HG03442 (cell line): ENCODE results near the gene UBE3D.
"Not testable (repeated sequence)": the region's sequence is repeated elsewhere in the genome, so short reads cannot be mapped to it uniquely, and the experiment has no call there.

ENCODE experiments used
- ATAC-seq: cut with Tn5 transposase; IDR thresholded peaks from one replicate; pipeline ENCODE4 v1.9.1; 2021; ENCODE audit warnings: mild to moderate bottlenecking, moderate library complexity; ENCODE audit not compliant: unreplicated experiment

The UBE3D gene

DNA sequence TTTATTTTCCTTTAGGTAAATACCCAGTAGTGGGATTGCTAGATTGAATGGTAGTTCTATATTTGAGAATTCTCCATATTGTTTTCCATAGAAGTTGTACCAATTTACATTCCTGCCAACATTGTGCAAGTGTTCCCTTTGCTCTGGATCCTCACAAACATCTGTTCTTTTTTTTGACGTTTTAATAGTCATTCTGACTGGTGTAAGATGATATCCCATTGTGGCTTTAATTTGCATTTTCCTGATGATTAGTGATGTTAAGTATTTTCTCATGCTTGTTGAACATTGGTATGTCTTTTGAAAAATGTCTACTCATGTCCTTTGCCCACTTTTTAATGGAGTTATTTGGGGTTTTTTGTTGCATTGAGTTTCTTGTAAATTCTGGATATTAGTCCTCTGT is 85.6 kb downstream of the UBE3D start:
- no peak for ATAC-seq

DNA sequence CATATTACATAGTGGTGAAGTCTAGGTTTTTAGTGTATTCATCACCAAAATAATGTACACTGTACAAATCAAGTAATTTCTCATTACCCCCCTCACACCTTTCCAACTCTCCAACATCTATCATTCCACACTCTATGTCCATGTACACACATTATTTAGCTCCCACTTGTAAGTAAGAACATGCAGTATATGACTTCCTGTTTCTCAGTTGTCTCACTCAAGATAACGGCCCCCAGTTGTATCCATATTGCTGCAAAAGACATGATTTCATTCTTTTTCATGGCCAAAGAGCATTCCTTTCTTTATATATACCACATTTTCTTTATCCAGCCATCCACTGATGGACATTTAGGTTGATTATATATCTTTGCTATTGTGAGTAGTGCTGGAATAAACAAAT is 86.0 kb downstream of the UBE3D start:
- ATAC-seq, result no peak

DNA sequence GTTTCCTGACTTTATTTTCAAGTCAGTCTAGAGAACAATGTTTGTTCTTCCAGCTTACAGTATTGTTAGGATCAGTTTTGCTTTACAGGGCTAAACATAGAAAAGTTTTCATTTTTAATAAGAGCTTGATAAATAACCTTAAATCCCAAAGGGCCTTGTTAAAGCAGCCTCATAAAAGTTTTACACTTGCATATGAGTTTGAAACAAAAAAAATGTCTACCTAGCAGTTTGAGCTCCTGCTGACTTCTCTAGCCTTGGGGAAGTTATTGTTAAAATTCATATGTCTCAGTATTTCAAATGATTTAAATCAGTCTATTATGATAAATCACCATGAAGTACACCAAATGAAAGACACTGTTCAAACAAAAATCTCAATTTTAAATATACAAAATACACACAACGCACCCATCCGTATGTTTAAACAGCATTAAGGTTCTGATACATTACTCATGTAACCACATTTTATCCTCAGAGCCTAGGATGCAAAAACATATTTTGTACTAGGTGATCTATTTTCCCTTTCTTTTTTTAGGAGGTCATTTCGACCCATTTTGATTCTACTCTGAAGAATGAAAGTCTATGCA is 87.2 kb downstream of the UBE3D start:
- no peak for ATAC-seq

DNA sequence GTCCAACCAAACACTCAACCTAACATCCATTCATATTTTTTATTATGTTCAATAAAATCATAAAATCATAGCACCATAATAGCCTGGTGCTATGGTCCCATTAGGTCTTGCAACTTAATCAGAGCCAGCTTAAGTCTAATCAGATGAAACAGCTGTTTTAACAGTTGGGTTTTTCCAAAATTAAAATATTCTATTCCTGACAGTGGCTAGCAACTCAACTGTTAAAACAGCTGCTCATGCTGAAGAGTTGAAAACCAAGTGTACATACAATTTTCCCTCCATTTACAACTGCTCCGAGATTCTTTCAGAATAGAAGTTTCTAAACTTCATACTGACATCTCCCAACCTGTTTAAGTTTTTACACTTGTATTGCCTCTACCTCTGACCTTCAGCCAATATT is 89.5 kb downstream of the UBE3D start:
- ATAC-seq, result no peak

DNA sequence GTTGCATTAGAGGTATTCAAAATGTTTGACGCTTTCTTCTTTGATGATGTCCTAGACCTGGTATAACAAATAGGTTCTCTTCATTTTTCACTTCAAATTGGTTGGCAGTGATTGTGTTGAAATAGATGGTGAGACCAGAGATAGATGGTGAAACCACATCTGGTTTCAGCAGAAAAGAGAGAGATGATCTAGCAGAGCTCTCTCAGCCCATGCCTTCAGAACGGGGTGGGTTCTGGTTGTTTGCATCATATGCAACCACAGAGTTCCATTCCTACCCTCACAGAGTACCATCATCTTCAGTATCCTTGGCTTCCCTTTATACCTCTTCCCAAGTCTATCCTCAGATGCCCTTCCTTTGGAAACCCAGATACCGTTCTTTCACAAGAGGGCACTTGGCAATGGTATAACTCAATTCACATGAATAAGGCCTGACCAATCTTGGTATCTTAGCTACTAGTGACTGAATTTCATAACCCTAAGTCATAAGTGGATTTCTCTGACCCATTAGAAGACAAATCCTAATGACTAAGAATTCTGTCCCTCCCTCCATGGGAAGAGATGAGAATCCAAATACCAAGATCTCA is 93.7 kb downstream of the UBE3D start:
- ATAC-seq, result no peak

DNA sequence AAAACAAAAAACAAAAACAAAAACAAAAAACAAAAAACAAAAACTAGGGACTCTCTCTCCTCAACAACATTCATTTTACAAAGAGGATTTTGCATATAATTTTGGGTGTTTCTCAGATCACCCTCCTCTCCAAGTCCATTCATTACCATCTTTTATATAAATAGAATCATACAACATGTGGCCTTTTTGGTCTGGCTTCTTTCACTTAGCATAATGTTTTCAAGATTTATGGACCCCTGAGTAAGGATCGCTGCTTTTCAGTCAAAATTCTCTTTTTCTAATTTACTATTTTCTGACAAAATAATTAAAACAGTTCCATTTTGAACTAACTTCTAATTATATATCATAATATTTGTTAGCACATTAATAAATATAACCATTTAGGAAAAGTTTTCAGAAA is 94.8 kb downstream of the UBE3D start:
- ATAC-seq, result no peak

DNA sequence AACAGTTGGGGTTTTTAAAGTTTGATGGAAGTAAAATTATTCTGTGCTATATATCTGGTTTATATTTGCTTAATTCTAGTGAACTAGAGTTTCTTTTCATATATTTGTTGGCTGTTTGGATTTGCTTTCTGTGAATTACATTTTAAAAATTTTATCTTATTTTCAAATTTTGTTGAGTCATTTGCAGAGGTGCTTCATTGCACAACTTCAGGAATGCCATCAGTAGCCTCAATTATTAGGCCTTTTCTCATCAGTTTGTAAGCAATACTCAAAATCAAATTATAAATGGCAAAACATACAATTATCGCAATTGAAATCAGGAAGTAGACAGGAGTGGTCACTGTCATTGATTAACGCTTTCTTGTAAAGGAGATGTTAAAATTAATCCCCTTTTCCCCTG is 96.9 kb downstream of the UBE3D start:
- ATAC-seq, result no peak

DNA sequence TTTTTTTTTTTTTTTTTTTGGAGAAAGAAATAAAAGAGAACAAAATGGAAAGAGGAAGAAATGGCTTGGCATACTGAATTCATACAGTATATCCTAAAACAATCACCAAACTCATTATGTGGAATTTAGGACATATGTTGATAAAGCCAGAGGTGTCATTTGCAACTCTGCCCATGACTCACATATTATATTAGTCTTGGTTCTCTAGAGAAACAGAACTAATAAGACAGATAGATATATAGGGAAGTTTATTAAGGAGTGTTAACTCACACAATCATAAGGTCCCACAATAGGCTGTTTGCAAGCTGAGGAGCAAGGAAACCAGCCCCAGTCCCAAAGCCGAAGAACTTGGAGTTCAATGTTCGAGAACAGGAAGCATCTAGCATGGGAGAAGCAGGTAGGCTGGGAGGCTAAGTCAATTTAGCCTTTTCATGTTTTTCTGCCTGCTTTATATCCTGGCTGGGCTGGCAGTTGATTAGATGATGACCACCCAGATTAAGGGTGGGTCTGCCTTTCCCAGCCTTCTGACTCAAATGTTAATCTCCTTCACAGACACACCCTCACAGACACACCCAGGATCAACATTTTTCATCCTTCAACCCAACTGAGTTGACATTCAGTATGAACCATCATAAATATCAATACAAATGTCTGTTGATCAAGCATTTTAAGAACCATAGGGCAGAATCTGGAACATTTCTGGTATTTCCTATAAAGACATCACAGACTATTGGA is 102.3 kb downstream of the UBE3D start:
- ATAC-seq, result no peak

DNA sequence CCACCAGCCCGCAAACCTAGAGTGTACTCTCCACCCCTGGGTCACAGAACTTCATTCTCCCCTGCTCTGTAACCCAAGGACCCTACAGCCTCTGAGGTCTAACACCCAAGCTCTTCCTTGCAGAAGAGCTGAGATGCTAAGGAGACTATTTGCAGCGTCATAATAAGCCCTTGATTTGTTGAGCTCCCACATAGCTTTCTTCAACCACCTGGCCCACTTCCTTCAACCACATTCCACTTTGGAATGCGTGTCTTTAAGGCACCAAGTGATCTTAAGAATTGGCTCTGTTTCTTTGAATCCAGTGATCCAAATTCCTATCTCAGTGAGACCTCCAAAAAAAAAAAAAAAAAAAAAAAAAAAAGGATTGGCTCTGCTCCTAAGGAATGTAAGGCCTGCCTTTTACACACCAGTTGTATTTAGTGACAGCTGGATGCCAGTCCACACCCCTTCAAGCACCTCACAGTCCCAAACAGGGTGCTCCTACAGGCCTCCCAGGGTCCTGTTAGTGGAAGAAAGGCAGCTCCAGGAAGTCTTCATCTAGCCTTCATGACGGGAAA is 106.2 kb downstream of the UBE3D start:
- no peak for ATAC-seq

DNA sequence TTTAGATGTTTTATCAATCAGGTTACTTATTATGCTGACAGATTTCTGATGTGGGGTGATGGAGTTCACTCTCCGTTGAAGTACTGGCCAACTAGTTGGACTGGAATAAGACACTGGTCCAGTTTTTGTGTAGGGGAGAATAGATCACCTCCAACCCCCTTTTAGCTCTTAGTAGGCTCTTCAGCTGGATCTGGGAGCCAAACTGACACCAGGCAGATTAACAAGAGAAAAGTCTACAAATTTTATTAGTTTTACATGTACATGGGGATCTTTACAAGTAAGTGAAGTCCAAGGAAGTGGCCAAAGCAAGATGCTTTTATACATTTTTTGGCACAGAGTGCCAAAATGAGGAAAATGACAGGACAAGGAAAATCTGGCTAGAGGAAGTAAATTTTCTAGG is 107.1 kb downstream of the UBE3D start:
- no peak for ATAC-seq

DNA sequence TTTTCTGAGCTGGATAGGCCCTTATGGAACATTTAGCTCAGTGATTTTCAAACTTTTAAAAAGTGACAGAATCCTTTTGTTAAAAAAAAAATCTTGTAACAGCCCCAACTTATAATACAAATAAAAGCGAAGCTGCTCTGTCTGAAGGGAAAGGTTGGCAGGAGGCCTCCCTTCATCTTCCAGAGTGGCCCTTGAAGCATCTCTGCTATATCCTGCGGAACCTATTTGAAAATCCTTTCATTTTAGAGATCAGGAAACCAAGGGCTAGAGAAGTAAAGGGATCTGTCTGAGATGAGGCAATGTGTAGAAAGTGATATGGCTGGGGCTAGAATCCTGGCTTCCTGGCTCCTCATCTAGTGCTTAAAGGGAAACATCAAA is 107.8 kb downstream of the UBE3D start:
- ATAC-seq, result no peak

DNA sequence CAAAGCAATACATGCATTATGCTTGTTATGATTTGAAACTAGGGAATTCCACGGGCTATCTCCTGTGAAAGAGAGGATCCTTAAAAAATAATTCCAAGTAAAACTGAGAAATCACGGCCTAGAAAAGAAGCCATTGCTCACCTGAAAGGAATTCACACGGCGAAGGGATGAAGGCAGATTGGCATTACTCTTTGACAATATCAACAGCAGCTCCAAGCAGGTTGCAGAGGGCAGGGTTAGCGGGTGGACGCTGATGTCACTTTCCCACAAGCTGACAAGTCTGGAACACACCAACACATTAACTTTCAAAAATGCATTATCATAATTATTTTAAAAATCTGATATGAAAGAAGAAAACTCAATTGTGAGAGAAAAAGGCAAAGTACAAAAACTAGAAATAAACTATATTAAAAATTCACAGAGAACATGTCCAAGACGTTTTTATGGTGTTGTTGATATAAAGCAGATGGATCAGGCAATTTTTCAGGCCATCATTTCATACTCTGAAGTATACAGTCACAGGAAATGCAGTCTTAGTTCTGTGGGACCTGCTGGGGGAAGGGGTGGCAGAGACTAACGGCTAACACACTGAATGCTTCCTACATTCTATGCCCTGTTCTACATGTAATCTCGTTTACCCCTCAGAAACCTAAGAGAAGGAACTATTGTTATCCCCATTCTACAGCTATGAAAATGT is 108.3 kb downstream of the UBE3D start:
- ATAC-seq, result no peak

DNA sequence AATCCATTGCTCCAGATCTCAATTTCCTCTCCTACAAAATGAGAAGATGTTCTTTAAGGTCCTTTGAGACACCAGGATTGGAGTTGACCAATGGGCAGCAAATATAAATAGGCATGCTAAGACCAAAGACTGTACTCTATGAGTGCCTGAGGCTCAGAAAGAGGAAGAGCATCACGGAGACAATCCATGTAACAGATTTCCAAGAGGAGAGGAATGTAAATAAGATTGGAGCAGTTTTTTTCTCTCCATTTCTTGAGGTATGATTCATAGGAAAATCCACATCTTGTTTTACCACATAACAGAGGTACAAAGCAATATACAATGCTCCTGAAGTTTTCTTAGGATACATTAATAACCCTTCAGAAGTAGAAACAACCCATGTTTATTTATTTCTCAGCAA is 109.8 kb downstream of the UBE3D start:
- ATAC-seq, result no peak

DNA sequence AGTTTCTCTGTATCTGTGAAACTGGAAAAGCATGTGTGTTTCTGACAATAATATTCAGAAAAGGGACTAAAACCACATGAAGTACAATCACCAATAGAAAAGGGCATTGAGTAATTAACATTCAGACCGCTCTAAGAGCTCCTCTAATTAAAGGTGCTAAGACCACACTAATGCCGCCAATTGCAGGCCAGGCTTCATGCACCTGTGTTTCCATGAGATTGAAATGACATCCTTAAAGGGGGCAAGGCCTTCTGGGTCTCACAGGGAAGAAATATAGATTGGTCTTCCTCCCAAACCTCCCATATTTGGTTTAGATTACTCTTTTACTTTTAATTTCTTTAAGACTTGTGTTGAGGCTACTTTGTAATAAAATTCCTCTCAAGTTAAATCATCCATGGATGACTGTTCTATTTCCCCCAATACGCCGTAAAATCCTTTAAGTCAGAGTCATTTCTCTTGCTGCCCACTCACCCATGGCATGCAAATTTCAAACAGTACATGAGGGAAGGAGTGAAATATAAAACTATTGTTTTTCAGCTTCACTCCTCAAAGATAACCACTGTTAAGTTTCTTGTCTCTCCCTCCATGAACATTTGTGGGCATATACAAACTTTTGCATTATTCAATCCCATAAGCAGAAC is 110.6 kb downstream of the UBE3D start:
- ATAC-seq, result peak; percentile 69

DNA sequence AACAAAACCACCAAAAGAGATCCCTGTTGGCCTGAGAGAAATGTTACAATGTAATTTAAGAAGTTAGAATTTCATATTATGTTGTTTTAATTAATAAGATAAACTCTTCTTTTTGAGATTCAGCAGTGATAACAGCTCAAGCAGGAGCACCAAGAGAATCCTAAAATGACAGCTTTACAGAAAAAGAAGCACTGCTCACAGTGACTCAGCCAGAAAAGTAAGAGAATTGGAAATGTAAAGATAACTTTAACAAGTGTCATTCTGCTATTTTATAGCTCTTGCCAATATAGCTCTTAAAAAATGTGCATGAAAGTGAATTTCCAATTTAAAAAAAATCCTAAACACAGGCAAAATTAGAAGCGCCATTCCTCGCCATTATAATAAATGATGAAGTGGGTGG is 111.3 kb downstream of the UBE3D start:
- no peak for ATAC-seq

DNA sequence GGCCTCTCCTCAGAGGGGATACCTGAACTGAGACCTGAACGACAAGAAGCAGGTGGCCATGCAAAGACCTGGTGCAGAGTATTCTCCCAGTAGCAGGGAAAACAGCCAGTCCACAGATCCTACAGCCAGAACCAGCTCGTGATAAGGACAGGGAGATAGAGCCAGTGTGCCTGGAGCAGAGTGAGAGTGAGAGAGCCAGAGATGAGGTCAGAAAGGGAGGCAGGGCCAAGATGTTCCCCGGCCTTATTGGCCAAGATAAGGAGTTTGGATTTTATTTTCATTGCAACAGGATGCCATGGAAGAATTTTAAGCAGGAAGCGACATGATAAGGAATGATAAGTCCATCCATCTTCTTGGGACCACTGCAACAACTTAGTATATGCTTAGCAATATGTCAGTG is 111.8 kb downstream of the UBE3D start:
- no peak for ATAC-seq

DNA sequence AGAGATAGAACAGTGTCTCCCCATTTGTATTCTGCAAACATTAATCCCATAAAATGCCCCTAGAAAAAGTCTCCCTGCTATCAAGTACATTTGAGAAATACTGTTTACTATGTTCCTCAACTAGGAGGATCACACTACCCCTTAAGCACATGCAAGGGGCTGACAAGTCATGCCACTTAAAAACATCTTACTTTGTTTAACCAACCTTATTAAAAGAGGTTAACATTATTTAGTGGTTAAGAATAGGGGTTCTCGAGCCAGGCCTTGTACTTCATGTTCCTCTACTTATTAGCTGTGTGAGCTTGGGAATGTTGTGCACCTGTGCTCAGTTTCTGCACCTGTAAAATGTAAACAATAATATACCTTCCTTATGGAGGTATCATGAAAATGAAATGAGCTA is 113.7 kb downstream of the UBE3D start:
- no peak for ATAC-seq

DNA sequence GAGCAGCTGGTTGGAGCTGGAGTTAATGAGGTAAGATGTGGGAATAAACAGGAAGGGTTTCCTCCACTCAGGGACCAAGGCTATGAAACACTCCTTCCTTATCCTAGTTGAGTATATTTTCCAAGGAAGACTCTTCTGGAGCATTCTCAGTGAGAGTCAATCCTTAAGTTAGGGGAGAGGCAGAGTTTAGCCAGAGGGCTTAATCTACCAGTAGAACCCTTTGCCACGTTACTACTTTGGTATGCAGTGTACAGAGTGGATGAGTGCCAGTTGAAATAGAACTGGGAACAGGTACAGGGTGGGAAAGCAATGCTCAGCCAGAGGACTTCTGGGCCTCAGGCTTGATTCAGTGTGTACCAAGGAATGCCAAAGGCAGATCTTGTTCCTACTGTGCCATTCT is 114.3 kb downstream of the UBE3D start:
- ATAC-seq, result no peak

DNA sequence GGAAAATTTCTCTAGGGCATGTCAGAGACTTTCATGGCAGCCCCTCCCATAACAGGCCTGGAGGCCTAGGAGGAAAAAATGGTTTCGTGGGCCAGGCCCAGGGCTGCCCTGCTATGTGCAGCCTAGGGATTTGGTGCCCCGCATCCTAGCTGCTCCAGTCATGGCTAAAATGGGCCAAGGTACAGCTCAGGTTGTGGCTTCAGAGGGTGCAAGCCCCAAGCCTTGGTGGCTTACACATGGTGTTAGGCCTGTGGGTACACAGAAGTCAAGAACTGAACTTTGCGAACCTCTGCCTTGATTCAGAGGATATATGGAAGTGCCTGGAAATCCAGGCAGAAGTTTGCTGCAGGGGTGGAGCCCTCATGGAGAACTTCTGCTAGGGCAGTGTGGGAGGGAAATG is 134.7 kb downstream of the UBE3D start:
- not testable (repeated sequence) for ATAC-seq

DNA sequence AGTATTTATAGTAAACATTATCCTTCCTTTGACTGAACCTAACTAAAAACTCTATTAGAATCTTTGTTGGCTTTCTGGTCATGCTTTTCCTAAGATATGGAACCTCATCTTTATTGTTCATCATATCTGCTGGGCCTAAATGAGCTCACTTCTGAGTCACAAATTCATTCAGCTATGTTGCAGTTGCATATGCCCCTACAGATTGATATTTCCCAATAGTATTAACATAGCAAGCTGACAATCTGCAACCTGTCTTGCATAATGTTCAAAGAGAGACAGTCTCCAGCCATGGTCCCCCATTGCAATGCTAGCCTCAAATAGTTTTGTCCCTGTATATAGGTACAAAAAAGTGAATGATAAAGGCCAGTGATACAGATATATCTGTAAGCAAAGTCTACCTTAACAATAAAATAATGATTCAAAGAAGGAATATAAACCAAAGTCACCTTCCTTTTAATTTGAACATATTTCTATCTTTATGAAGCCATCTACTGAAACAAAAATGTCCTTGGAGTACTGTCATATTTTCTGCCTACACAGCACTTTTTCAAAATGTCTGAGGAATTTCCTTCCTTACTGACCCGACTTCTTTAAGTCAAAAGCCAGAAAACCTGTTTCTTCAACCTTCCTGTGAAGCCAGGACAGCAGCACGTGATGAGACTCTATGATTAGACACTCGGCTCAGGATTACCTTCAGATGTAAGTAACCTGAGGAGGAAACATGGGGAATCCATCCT is 140.7 kb downstream of the UBE3D start:
- no peak for ATAC-seq

DNA sequence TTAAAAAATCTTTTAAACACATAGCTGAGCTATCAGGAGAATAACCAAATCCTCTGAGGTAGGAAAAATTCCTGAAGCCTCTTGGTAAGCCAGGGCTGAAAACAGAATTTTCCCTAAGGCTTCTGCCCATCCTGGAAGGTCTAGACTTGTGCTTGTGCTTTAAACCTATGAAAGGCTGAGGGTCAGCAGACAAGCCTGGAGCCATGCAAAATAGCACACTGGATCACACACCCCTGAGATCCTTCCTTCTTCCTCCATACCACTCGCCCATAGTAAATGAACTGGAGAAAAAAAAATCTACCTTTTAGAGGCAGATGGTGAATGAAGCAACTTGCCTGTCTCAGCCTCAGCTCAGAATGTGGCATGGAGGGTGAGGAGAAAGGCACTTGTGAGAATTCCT is 144.4 kb downstream of the UBE3D start:
- no peak for ATAC-seq
